HG03097 (cell line): Measurements from ENCODE around the gene DIAPH2.

Source experiments
- ATAC-seq: cut with Tn5 transposase; IDR thresholded peaks from one replicate; pipeline ENCODE4 v1.9.1; 2021; ENCODE audit not compliant: unreplicated experiment, low FRiP score

The DIAPH2 gene

DNA sequence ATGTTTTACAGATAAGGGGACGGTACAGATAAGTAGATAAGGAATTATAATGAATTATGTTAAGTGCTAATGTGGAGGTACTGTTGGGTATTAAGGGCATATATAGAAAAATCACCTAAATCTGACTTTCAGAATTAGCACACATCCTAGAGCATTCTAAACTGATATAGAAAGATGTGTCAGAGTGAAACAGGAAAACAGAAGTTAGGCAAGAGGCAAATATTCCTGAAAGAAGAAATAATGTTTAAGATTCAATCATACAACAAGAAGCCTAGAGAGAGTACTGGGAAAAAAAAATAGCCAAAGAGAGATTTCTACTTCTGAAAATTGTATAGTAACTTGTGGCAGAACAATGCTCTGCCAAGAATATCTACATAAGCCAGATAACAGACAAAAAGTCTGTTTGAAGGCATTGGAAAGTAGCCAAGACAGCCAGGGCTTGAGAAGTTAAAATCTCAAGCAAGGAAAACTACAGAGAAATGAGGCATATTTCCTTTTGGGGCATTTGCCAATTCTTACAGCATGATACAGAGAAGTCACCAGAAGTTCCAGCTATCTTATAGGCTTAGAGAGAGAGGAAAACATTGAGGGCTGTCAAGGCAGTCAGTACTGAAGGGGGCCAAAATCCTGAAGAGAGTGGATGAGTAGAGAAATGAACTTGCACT lies 845.0 kb downstream of the DIAPH2 start:
- ATAC-seq, result no peak

DNA sequence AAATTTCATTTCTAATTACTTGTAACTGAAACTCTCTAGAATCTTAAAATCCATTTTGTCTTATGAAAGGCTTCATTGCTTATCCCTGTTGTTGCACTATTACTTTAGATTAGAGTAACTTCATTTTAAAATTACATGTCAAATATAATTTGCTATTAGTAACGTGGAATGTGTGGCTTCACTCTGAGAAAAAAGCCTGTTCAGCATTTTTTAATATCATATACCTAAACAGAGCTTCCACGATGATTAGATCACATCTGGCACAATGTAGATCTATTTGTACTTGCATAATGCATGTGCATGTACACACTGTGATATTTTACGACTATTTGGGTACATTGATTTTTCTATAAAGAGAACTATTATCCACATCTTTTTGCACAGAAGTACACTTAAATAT lies 847.2 kb downstream of the DIAPH2 start:
- no peak for ATAC-seq

DNA sequence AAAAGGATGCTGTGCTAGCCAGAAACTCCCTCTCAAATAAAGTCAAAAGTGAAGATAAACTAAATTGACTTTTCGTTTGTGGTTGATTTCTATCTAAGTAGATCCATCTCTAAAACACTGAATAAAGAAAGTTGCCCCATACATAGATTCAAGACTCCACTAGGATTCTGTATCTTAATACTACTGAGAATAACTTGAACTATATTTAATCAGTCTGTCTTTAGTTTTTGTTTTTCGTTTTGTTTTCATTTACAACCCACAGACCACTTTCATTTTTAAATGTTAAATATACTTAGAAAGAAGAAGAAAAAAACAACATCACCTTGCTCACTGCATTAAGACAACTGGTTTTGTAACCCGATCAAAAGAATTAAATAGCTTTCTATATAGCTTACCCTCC lies 854.1 kb downstream of the DIAPH2 start:
- no peak for ATAC-seq

DNA sequence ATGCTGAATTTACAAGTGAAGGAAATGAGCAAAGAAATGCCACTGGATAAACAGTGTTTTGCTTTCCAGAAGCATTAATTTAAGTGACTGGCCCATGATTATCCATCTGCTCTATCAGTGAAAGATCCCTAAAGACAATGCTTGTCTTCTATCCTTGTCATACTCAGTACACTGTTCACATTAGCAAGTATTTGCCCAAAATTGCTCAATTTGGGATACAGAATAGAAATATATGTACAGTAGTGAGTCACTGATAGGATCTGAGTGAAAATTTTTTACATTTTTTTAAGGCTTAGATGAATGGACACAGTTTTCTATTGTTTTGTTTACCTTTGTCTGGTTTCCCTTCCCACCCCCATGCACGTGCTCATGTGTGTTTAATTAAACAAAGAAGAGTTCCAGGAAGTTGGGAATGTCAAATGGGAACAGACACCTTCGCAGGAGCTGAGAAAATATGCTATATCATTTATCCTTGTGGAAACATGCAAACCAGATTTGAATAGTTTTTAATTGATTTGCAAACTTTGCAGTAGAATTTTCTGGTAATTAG lies 855.4 kb downstream of the DIAPH2 start:
- no peak for ATAC-seq

DNA sequence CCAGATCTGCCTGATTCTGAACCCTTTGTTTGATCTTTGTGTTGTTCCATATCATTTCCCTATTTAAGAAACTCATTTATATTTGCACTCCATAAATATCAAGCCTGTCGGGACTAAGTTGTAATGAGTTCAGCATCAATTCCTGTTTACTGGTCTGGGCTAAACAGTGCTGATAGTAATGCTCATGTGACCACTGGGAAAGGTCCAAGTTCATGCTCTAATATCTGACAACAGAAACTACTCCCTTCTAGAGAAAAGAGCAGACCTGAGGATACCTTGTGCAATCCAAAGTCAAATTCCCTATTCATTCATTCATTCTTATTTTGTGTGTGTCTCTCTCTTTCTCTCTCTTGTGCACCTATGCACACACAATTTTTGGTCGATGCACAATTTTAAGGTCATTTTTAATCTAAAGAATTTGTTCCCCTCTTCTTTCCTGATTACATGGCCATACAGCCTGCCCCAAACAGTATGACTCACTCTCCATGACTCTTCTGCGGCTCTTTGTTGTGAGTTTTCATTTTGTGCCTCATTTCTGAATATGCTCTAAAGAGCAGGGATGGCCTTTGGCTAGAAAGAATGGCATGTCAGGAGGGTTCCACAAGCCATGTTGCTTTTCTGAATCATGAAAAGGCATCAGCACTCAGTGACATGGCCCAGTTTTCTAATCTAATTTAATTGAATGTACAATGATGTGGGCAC lies 863.4 kb downstream of the DIAPH2 start:
- no peak for ATAC-seq

DNA sequence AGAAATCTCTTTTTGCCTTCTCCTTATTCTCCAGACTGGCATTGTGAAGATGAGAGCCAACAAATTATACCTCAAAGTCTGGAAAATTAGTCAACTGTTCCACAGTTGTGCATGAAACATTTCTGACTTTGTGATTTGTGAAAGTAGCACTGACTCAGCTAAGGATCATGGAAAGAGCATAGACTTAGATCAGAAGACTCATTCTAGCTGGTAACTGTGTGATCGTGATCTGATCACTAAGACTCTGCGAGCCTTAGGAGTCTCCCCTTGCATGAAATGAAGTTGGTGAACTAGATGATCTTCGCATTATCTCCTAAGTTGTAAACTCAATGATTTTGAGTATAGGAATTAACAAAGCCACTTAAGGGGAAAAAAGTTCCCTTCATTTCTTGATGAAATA lies 867.2 kb downstream of the DIAPH2 start:
- no peak for ATAC-seq

DNA sequence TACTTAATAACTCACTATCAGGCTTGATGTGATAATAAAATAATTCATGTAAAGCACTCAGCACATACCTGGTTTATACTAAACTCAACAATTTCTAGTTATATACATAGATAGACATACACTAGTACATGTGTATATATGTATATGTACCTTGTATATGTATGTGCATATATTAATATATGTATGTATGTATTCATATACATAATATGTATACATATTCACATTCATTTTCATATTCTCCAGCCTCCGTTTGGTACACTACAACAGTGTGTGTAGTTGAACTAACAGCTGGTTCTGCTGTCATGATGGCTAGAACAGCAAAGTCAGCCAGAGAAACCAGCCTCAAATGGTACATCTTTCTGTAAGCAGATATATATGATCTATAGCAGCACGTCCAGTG lies 869.2 kb downstream of the DIAPH2 start:
- no peak for ATAC-seq

DNA sequence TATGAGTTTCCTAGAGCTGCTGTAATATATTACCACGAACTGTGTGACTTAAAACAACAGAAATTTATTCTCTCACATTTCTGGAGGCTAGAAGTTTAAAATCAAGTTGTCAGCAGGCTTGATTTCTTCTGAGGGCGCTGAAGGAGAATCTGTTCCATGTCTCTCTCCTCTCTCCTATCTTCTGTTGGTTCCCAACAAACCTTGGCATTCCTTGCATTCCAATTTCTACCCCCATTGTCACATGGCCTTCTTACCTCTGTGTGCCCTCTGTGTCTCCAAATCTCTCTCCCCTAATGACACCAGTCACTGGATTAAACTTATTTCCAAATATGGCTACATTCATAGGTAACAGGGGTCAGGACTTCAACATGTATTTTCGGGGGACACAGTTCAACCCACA lies 871.7 kb downstream of the DIAPH2 start:
- no peak for ATAC-seq

DNA sequence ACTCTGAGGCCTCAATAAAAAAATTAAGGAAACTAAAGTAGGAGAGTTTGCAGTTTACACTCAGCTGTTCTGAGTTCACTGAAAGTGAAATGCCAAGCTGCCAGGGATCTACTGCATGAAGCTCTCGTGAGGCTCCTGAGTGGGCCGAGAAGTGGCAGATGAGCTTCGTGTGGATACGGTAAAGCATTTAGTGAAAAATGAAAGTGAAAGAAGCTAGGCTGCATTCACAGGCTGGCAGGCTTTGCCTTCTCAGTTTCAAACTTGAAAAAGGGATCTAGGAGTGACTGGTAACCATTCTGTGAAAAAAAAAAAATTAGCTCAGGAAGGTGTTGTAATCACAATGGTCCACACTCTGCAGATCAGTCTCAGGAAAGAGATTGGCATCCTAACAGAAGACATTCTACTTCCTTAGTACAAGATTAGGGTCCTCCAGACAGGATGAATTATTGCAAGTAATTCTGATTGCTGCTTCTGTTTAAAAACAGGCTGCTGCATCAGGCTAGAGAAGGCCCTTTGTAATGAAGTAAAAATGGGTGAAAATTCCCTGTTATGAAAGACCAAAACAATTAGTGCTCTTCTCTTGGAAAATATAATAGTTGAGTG lies 879.0 kb downstream of the DIAPH2 start:
- peak; percentile 100 for ATAC-seq

DNA sequence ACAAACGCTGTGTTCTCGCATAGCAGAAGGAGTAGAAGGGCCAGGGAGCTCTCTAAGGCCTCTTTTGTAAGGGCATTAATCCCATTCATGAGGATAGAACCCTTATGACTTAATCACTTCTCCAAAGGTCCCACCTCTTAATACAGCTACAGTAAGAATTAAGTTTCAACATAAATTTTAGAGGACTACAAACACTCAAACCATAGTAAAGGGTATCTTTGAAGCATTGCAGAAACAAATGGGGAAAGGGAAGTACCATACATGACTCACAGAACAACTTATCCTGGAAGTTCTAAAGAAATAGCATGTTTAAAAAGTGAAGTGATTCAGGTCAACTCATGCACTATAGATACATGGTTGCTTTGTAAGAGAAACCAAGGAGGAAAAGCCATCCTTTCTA lies 879.9 kb downstream of the DIAPH2 start:
- no peak for ATAC-seq

DNA sequence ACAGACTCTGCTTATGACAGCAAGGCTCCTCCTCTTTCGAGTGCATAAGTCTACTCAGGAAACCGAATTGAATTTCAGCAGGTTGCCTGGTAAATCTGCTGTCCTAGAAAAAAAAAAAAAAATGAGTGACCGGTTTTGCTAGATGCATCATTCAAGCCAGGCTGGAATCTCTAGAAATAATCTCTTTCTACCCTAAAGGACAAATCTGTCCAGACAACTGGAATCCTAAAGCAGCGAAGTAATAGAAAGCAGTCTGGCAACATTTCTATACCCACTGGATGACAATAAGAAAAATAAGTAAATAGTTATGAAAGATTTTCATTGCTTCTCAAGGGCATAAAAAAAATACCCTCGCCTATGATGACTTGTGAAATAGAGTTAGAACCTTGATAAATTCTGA lies 902.5 kb downstream of the DIAPH2 start:
- no peak for ATAC-seq

DNA sequence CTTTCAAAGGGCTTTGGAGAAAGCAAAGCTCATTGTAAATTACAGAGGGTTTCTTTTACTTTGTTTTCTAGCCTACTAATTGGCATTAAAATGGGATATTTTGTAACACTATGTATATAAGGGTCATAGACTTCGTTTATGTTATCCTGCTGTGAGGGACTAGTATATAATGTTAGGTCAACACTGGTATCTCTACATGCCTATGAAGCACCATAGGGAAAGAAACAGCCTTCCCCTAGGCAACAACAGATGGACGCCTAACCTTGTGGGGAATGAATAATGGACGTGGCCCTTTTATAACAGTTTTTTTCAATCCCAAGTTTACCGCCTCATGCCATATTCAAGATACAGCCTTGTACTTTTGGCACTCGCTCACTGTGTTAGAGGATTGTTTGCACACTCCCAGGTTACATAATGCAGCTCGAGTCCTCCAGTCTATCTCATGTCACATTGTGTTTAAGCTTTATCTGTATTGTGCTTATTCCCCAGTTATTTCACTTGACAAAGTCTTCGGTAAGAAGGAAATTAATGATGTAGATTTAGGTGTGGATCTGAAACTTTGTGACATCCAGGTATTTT lies 910.1 kb downstream of the DIAPH2 start:
- no peak for ATAC-seq

DNA sequence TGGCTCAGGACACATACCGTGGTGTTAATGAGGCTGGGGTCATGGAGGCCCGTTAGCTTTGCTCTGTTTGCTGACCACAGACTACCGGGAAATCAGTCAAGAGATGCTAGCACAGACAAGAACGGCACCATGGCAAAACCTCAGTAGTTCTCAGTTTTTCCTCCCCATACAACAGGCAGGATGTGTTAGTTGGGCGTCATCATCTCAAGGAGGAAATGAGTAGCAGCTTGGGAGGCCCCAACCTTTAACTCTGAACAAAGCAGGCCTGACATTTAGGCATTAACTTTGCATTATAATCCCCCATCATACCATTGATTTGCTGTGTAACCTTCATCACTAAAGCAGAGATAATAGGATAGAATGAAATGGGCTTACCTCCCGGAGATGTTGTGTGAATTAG lies 913.3 kb downstream of the DIAPH2 start:
- no peak for ATAC-seq

DNA sequence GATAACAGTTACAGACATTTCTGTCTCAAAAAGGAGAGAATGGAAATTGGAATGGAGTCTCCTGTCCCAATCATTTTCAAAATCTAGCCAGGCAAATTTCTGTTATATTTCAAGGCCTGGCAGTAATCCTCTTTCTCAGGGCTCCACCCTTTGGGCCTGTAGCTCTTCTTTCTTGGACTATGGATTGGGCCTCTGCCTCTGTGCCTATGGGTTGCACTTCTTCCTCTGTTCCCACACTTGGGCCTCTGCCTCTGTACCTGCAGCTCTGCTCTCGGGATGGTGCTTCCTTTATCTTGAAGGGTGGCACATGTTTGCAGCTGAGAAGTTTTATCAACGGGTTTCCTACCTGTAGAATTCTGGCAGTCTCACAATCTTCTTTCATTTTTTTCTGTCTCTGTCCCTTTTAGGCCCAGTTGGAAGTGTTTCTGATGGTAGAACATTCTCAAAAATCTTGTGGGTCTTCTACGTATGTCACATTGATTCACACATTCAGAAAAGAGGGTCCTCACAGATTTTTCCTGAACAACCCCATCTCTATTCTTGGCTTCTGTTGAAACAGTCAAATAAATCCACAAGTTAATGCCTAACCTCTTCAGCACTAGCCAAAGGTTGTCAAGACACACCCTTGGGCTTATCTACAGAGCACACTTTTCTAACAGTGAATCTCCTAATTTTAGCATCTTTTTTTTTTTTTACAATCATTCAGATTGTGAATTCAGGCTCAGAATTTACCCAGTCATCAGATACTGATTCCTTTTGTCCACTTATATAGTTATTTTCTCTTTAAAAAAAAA lies 918.0 kb downstream of the DIAPH2 start:
- ATAC-seq, result no peak

DNA sequence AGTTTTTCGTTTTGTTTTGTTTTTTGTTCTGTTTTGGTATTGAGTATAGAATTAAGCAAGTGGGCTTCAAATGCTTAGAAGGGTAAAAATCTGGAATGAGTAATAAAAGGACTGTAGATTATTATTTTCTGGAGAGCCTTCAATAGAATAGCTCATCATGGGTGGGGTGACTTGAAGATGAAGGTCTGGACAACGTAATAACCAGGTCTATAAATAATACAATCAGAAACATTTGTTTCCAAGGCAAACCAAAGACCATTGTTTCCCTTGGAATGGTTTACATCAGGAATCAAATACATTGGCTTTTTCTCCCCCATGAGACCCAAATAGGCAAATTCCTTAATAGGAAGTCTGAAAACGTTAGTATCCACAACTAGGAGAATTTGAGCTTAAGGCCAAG lies 920.6 kb downstream of the DIAPH2 start:
- no peak for ATAC-seq

DNA sequence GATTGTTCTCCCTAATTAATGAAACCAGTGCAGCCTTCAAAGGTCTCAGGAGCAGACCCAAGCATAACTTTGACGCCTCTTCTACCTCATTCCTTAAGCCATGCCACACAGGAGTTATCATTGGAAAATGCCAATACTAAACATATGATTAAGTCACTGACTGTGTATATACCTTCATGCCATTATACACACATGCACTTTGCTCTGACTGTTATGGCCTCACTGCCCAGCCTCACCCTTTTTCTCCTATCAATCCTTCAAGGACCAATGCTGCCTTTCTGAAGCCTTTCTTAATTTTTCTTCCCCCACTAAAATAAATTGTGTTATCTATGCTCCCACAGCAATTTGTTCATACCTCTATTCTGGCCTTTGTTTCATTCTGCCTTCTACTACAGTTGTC lies 924.7 kb downstream of the DIAPH2 start:
- no peak for ATAC-seq

DNA sequence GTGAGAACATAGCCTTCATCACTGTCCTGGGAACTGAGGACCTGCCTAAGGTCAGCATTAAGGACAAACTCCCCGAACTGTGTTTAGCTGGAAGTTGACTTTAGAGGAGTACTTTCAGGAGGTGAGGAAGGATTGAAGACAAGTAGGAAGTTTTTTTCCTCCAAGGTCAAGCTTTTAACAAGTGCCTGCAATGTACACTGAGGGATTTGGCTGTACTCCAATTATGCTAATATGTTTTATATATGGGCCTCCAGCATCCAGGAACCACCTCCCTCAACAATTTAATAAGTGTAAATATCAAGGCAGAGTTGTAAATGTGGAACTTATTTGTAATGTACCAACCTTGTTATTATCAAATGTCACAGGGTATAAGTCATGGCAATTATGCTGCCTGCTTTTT lies 925.3 kb downstream of the DIAPH2 start:
- no peak for ATAC-seq

DNA sequence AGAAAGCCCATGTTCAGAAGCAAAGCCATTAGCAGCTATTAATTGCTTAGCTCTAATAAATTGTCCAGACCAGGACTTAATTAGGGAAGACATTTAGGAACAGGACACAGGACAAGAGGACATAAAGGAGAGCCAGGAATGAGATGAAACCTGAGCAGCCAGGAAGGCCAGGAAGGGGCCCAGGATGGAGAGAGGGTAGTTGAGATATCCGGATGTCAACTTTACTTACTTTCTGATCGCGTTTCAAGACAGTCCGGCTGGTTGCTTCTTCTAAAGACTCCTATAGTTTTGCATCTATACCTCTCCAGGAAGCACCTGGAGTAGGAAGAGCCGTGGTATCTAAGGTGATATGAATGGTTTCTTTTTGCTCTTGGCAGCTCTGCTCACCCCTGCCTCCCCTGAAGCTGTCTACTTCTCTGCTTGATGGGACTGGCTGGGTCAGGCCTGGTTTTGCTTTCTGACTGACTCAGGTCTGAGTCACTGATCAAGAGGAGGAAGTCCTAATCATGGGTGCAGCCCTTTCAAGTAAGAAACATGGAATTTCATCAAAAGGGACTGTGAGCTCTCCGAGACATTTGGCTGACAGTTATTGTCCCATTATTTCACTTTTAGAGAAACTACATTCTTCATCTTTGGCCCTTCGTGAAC lies 932.4 kb downstream of the DIAPH2 start:
- ATAC-seq, result peak; percentile 81

DNA sequence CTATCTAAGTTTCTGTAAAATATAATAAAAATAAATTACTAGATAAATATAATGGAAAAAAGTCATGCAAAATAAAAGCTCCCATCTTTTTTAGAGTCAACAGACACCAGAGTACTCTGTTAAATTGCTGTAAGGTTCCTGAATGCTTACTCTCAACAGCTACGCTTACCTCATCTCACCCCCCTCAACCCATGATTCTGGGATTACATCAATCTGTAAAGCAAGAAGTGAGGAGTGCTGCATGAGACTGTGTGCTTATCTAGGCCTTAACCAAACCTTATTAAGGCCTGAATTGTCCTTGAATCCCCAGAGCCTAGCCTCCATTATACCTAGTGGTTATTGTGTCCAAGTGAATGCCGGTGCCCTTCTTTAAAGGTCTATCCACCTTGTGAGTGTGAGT lies 934.9 kb downstream of the DIAPH2 start:
- no peak for ATAC-seq

DNA sequence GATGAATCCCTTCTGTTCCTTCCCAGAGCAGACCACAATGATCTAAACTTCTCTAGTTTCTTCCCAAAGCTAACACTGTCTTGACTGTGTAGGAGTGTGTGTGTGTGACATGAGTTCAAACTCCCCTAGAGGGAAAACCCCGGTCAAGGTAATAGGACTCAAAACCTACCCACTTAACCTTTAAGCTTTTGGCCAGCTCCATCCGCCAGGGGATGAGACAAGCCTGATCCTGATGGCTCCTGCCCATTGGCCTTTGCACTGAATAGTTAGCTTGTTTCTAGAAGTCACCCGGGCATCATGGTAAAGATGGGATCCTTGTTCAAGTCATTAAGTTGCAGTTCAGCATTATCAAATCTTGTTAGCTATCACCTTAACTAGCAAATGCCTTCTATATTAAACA lies 937.5 kb downstream of the DIAPH2 start:
- no peak for ATAC-seq
